Spleen (tissue), 11 donors: ENCODE results near the gene RFX8. TPM values are rescaled to one million over a fixed set of nuclear protein-coding genes. Genes with fewer than 3 reads are reported as not detected.

Source experiments
- DNase-seq: peaks from one replicate; pipeline ENCODE4 v3.0.0-alpha.2; 2020
- H3K27ac ChIP-seq, 8 donors: fragments of 200-600 bp; sonication (generic) in 7 of 8; 1 replicate in 4 of 8; 2 replicates in 4 of 8; pipeline versions ENCODE4 v1.5.0 to v1.8.0; 2016 to 2021; ENCODE audit warnings: inconsistent platforms in 4 of 8, mild to moderate bottlenecking in 4 of 8, moderate library complexity in 1 of 8
- H3K27me3 ChIP-seq, 7 donors: fragments of 200-600 bp; sonication (generic) in 6 of 7; replicated peaks in 1 of 7; 1 replicate in 4 of 7; 2 replicates in 3 of 7; pipeline versions ENCODE4 v1.5.0 to v1.8.0; 2016 to 2021; ENCODE audit warnings: inconsistent platforms in 3 of 7, mild to moderate bottlenecking in 1 of 7
- H3K36me3 ChIP-seq, 6 donors: fragments of 200-600 bp; sonication (generic) in 5 of 6; 1 replicate in 4 of 6; 2 replicates in 2 of 6; pipeline versions ENCODE4 v1.5.0 to v1.8.0; 2016 to 2021; ENCODE audit warnings: inconsistent platforms in 2 of 6
- H3K4me1 ChIP-seq, 6 donors: fragments of 200-600 bp; sonication (generic) in 5 of 6; 1 replicate in 3 of 6; 2 replicates in 3 of 6; pipeline versions ENCODE4 v1.5.0 to v1.8.0; 2016 to 2021; ENCODE audit warnings: inconsistent platforms in 3 of 6
- H3K4me3 ChIP-seq, 8 donors: fragments of 200-600 bp; sonication (generic) in 7 of 8; 1 replicate in 4 of 8; 2 replicates in 4 of 8; pipeline versions ENCODE4 v1.5.0 to v1.8.0; 2016 to 2021; ENCODE audit warnings: inconsistent platforms in 4 of 8, mild to moderate bottlenecking in 4 of 8, moderate library complexity in 2 of 8
- H3K9me3 ChIP-seq, 8 donors: fragments of 200-600 bp; sonication (generic) in 7 of 8; 1 replicate in 4 of 8; 2 replicates in 4 of 8; pipeline versions ENCODE4 v1.5.0 to v1.8.0; 2016 to 2021; ENCODE audit warnings: inconsistent platforms in 4 of 8
- POLR2A ChIP-seq, 3 donors: fragments of 450-650 bp; IDR thresholded peaks; one replicate each; pipeline ENCODE4 v1.5.1; 2017; ENCODE audit warnings: antibody characterized with exemption in 3 of 3, mild to moderate bottlenecking in 1 of 3
- POLR2AphosphoS5 ChIP-seq, 3 donors: sonication (generic); formaldehyde crosslinking; IDR thresholded peaks; one replicate each; pipeline ENCODE4 v1.5.1; 2017; ENCODE audit warnings: antibody characterized with exemption in 3 of 3
- WGBS, 5 donors: extraction: QIAGEN DNeasy Blood & Tissue Kit in 3 of 5; methylation state at CpG; one replicate each; pipeline versions ENCODE4 v1.1.5 to v1.1.7; 2013 to 2018; 5-methylcytosine and 5-hydroxymethylcytosine counted together
- intact Hi-C: fragments of 100-400 bp; cut with DNase I; formaldehyde crosslinking; loops from one replicate; pipeline ENCODE4 v1.15.0; 2023; ENCODE audit warnings: low total_unique reads
- polyA plus RNA-seq, 3 donors: library from polyadenylated mRNA; stranded (reverse); fragments of 200-250 nt; gene quantifications; one replicate each; pipeline ENCODE4 v1.2.1, GENCODE V29; 2013
- total RNA-seq, 7 donors: library from RNA; depleted of rRNA in 3 of 7; stranded (reverse); fragments of >200 nt in 3 of 7; fragmentation: NEBNext Ultra II Directional in 4 of 7; extraction: Animal tissue kit (Norgen Biotek cat#: 25700) in 4 of 7; gene quantifications; one replicate each; pipeline versions ENCODE4 v1.1.0 to v1.2.1, GENCODE V29; 2016 to 2021
- TF ChIP-seq, protein P1 (sequence below), 11 experiments: fragments of 200-600 bp in 7 of 11; fragments of 450-650 bp in 4 of 11; sonication (generic) in 4 of 11; IDR thresholded peaks in 8 of 11; conservative IDR thresholded peaks in 3 of 11; 1 replicate in 7 of 11; 2 replicates in 4 of 11; pipeline versions ENCODE4 v1.4.0 to v1.8.0; 2016 to 2021; ENCODE audit warnings: antibody characterized with exemption in 11 of 11, inconsistent platforms in 4 of 11, mild to moderate bottlenecking in 1 of 11
- donor health status: healthy with polysubstance abuse.
- donor health status: DM: no; HTN: no; CAD: no; lungs with moderate emphysema.
- donor health status: DM: no; HTN: no; CAD: no.
- donor health status: Bipolar disorder and iron deficiency.
- donor health status: healthy.
- donor health status: DM: no; HTN: no; CAD: no.
- donor health status: DM: yes; HTN: yes; CAD: no.

RFX8 gene
- total and polyA plus RNA-seq, 10 donors, result 0.12 to 0.29 (median 0.13) TPM; not detected in 5

DNA sequence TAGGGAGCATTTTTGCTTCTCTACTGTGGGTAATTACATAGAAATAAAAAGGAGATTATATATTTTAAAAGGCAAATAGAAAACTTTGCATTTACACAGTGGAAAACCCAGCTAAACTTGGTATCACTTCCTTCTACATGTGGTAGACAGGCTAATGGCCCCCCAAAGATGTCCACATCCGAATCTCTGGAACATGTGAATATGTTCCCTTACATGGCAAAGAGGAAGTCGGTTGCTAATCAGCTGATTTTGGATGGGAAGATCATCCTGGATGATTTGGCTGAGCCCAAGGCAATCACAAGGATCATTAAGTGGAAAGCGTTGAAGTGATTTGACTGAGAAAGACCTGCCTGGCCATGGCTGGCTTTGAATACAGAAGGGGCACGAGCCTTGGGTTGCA lies 113.8 kb downstream of the RFX8 start:
- no peak overlapping the region for H3K4me3 ChIP-seq
- no peak for TF ChIP-seq POLR2AphosphoS5 (IDR thresholded peaks at IDR 0.05)
- no peak for TF ChIP-seq POLR2A (IDR thresholded peaks at IDR 0.05)
- TF ChIP-seq, protein P1, sequence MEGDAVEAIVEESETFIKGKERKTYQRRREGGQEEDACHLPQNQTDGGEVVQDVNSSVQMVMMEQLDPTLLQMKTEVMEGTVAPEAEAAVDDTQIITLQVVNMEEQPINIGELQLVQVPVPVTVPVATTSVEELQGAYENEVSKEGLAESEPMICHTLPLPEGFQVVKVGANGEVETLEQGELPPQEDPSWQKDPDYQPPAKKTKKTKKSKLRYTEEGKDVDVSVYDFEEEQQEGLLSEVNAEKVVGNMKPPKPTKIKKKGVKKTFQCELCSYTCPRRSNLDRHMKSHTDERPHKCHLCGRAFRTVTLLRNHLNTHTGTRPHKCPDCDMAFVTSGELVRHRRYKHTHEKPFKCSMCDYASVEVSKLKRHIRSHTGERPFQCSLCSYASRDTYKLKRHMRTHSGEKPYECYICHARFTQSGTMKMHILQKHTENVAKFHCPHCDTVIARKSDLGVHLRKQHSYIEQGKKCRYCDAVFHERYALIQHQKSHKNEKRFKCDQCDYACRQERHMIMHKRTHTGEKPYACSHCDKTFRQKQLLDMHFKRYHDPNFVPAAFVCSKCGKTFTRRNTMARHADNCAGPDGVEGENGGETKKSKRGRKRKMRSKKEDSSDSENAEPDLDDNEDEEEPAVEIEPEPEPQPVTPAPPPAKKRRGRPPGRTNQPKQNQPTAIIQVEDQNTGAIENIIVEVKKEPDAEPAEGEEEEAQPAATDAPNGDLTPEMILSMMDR (IDR thresholded peaks at IDR 0.05 in 8 of 11, conservative IDR thresholded peaks at IDR 0.05 in 3 of 11), result no peak
- no peak for DNase-seq
- intact Hi-C loops, result no loop called here
- peak overlapping the region in 3 of 8 donors; percentile 18 to 52 (median 37) for H3K27ac ChIP-seq
- no peaks in the 10 kb centered on the region for H3K36me3 ChIP-seq
- H3K9me3 ChIP-seq, result no peaks in the 10 kb centered on the region
- no peaks in the 10 kb centered on the region for H3K27me3 ChIP-seq
- WGBS, 5 donors, result 53 to 73% (median 64%) methylated on average over 4 of the region's 4 CpGs
- peaks cover 7 to 17% (median 12%) of the 10 kb centered on the region in 6 donors for H3K4me1 ChIP-seq

DNA sequence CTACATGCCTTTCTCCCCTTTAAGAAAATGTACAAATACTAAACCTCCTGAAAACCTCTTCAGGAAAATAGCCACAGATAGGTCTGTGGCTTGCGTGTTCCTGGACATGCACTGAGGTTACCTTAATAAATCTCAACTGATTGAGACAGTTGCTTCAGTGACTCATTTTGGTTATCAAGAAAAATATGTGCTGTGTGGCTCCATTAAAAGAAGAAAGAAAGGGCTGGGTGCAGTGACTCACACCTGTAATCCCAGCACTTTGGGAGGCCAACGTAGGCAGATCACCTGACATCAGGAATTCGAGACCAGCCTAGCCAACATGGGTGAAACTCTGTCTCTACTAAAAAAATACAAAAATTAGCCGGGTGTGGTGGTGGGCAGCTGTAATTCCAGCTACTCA lies 114.7 kb downstream of the RFX8 start:
- Histone ChIP-seq H3K36me3 (no peaks in the 10 kb centered on the region), H3K9me3 (no peaks in the 10 kb centered on the region), H3K27me3 (no peaks in the 10 kb centered on the region), H3K4me1 (peaks cover 7 to 17% (median 12%) of the 10 kb centered on the region in 6 donors), H3K27ac (no peak overlapping the region), H3K4me3 (no peak overlapping the region)
- intact Hi-C loops, result no loop called here
- no peak for TF ChIP-seq POLR2AphosphoS5 (IDR thresholded peaks at IDR 0.05)
- no peak for TF ChIP-seq POLR2A (IDR thresholded peaks at IDR 0.05)
- TF ChIP-seq, protein P1 (IDR thresholded peaks at IDR 0.05 in 8 of 11, conservative IDR thresholded peaks at IDR 0.05 in 3 of 11), result no peak
- 67 to 93% (median 70%) methylated on average over 3 to 4 of the region's 4 CpGs for WGBS, 5 donors
- no peak for DNase-seq

DNA sequence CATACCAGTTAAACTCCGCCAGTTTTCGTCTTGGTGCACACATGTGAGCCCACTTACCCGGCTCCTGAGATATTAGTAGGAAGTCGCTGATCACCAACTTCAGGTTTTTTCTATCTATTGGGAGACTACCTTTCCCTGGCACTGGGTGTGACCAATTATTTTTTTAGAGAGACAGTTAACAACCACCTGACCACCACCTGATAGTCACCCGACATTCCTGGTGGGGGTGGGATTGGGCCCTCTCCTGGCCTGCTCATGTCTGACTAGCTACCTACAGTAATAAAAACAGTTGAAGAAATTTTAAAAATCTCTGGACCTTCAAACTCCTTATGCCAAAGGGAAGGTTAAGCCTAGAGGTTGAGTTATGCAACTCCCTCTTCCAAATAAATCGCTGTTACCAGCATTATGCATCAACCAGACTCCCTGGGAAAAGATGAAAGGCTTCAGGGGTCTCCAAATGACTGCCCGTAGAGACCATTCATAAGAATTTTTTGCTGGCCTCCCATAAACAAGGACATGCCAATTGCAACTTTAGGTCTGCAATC lies 115.4 kb downstream of the RFX8 start:
- intact Hi-C loops, result no loop called here
- H3K27me3 ChIP-seq, result no peaks in the 10 kb centered on the region
- DNase-seq, result no peak
- H3K36me3 ChIP-seq, result no peaks in the 10 kb centered on the region
- TF ChIP-seq, protein P1 (IDR thresholded peaks at IDR 0.05 in 8 of 11, conservative IDR thresholded peaks at IDR 0.05 in 3 of 11), result no peak
- TF ChIP-seq POLR2A (IDR thresholded peaks at IDR 0.05), result no peak
- no peak for TF ChIP-seq POLR2AphosphoS5 (IDR thresholded peaks at IDR 0.05)
- H3K4me1 ChIP-seq, result peaks cover 7 to 17% (median 12%) of the 10 kb centered on the region in 6 donors
- H3K27ac ChIP-seq, result no peak overlapping the region
- no peaks in the 10 kb centered on the region for H3K9me3 ChIP-seq
- H3K4me3 ChIP-seq, result no peak overlapping the region
- WGBS, 5 donors, result 91 to 98% (median 95%) methylated on average over 7 of the region's 7 CpGs

DNA sequence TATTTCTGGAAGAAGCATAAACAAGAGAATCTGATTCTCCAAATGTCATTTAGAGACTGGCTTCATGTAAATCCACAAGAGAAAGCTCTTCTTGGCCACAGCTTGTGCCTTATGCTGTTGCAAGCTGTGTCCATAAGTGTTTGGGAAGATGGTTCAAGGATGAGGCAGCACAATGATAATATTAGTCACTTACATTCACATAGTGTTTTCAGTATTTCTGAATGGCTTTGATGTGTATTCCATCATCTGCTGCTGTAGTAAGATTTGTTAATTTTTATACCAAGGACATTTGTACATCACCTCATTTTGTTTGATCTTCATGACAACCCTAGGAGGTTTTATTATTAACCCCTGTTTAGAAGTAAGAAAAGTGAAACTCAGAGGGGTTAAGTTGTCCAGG lies 117.5 kb downstream of the RFX8 start:
- H3K27me3 ChIP-seq, result no peaks in the 10 kb centered on the region
- H3K9me3 ChIP-seq, result no peaks in the 10 kb centered on the region
- intact Hi-C loops, result no loop called here
- H3K4me3 ChIP-seq, result no peak overlapping the region
- H3K36me3 ChIP-seq, result no peaks in the 10 kb centered on the region
- no peak overlapping the region for H3K27ac ChIP-seq
- DNase-seq, result no peak
- H3K4me1 ChIP-seq, result peaks cover 7 to 16% (median 12%) of the 10 kb centered on the region in 6 donors
- no peak for TF ChIP-seq POLR2AphosphoS5 (IDR thresholded peaks at IDR 0.05)
- no peak for TF ChIP-seq POLR2A (IDR thresholded peaks at IDR 0.05)
- TF ChIP-seq, protein P1 (IDR thresholded peaks at IDR 0.05 in 8 of 11, conservative IDR thresholded peaks at IDR 0.05 in 3 of 11), result no peak
